ENCODE data around the gene TMA7. TPM values are rescaled to one million over a fixed set of nuclear protein-coding genes. Genes with fewer than 3 reads are reported as not detected.

TMA7 gene
- total and polyA plus RNA-seq, 2 of the 13 experiments (the other 11 are each of a cell fraction or from before 2014, with no cell fraction given), result 100 to 486 TPM

DNA sequence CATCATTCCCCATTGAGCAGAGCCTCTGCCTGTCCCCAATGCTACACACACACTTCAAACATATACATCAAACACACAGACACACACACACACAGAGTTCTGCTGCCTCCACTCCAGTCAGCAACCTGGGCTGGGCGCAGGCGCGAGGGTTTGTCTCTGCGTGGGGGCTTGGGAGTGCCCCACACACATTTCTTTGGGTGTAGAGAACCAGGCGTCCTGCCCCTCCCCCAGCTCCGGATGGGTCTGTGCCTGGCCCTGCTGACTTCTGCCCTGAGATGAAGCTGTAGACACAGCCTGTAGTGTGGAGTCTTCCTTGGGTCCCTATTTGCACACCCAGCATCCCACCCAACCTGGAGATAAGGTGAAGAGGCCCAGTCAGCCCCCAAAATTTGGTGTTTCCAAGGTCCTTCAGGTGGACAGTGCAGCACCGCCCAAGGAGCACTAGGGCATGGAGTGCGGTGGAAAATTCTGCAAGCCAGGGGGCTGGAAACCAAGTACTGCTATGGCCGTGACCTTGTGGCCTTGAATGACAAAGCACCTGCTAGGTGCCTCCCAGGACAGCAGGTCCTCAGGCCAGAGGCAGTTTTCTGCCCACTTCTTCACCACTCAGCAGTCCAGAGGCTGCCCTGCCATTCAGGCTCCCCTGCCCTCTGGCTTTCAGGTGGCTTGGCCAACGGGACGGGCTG is 41.2 kb upstream of the TMA7 start (continued):
- TF ChIP-seq HNF4A (CRISPR knock-in tag; IDR thresholded peaks at IDR 0.05), result no peak
- no peak for TF ChIP-seq ZBTB10 (CRISPR knock-in tag; IDR thresholded peaks at IDR 0.05; ENCODE audit: borderline replicate concordance)

- WGBS (ENCODE audit: low lambda C conversion rate), result 94% methylated on average over 1 of the region's 4 CpGs
- H3K4me2 ChIP-seq (ENCODE audit: low read depth, low read length), result no peak overlapping the region
- in situ Hi-C loops (cut with HindIII; ENCODE audit: extremely low pct_ligation_motif_present, low pct_unique_long_range_greater_than_20kb) (loop anchor here (5.0 kb wide), 1 partner anchor 38 kb away; no protein-coding TSS in a partner anchor), intact Hi-C loops (cut with micrococcal nuclease; ENCODE audit: unreplicated experiment) (loop anchor here (2.0 kb wide), 1 partner anchor 125 kb away; no protein-coding TSS in a partner anchor)
- CTCF ChIA-PET (ENCODE audit: low intra/inter-chr PET ratio, low total read pairs), result interaction anchor here (1.6 to 4.8 kb wide), 2 partner anchors 35 to 40 kb away, joined by 5 to 117 read pairs; partner anchors contain the start of genes CCDC51 and TMA7
- FAIRE-seq (no peak), ATAC-seq (peak; percentile 48), DNase-seq (ENCODE audit: low spot score) (no peak)
- H3K36me3 ChIP-seq (replicated peaks in 1 of 2; ENCODE audit: control insufficient read depth in 1 of 2, insufficient read depth in 2 of 2, low read length in 2 of 2), result peaks cover 10 to 13% of the 10 kb centered on the region in 2 experiments; a peak in 4 of 5 replicates
- peaks cover 4% of the 10 kb centered on the region; the same call in 1 of the 2 replicates for H4K20me1 ChIP-seq (ENCODE audit: insufficient read depth, low read length)
- no peaks in the 10 kb centered on the region for H3K79me2 ChIP-seq (ENCODE audit: insufficient read depth, low read length)
- H3K9ac ChIP-seq (ENCODE audit: insufficient read depth, low read depth, low read length), result no peak overlapping the region
- H2AFZ ChIP-seq (ENCODE audit: low read length), result no peak overlapping the region
- POLR2A ChIA-PET, result interaction anchor here (1.3 to 4.0 kb wide), 7 partner anchors 10 to 41 kb away, joined by 3 to 71 read pairs (median 22); partner anchors contain the start of genes CCDC51, PLXNB1 and TMA7
- peaks cover 17% of the 10 kb centered on the region for H3K4me1 ChIP-seq (ENCODE audit: insufficient read depth, low read length)
- H3K4me3 ChIP-seq (replicated peaks in 1 of 3; ENCODE audit: insufficient read depth in 1 of 3, low read depth in 2 of 3, low read length in 3 of 3), result no peak overlapping the region
- H3K27me3 ChIP-seq (ENCODE audit: control insufficient read depth in 1 of 2, insufficient read depth in 2 of 2, low read length in 2 of 2), result no peaks in the 10 kb centered on the region
- no peak overlapping the region for H3K27ac ChIP-seq (ENCODE audit: extremely low read length, insufficient read depth, low read length)
- BruUV-seq (replicated peaks), result no TSS peak
- no peaks in the 10 kb centered on the region for H3K9me3 ChIP-seq (ENCODE audit: low read length)
- TF ChIP-seq RBM22 (optimal IDR thresholded peaks at IDR 0.05; ENCODE audit: low read length) (peak; percentile 5), ZNF589 (CRISPR knock-in tag; conservative IDR thresholded peaks at IDR 0.05) (no peak), CBX5 (CRISPR knock-in tag; IDR thresholded peaks at IDR 0.05; ENCODE audit: borderline replicate concordance) (0 out of 2 replicates have a peak, but pooled peaks have one; percentile 16), NPAS2 (CRISPR knock-in tag; IDR thresholded peaks at IDR 0.05; ENCODE audit: borderline replicate concordance) (0 out of 2 replicates have a peak, but pooled peaks have one; percentile 19), HDAC1 (CRISPR knock-in tag; IDR thresholded peaks at IDR 0.05) (no peak), PAF1 (CRISPR knock-in tag; IDR thresholded peaks at IDR 0.05) (peak; percentile 61; the same call in 1 of the 2 replicates), SRSF1 (optimal IDR thresholded peaks at IDR 0.05; ENCODE audit: low read depth, low read length) (peak; percentile 29), MAZ (IDR thresholded peaks at IDR 0.05; ENCODE audit: borderline replicate concordance, low read depth, low read length) (no peak), MAZ (CRISPR knock-in tag; IDR thresholded peaks at IDR 0.05; ENCODE audit: low read depth) (no peak), SALL2 (CRISPR knock-in tag; IDR thresholded peaks at IDR 0.05) (no peak), POLR2A (IDR thresholded peaks at IDR 0.05; ENCODE audit: insufficient read depth in 1 of 2, low read depth in 2 of 2, low read length in 2 of 2) (peak in 1 of 2 experiments; percentile 59; a peak in 2 of 4 replicates), ZZZ3 (CRISPR knock-in tag; IDR thresholded peaks at IDR 0.05; ENCODE audit: borderline replicate concordance) (no peak), GTF2F1 (IDR thresholded peaks at IDR 0.05; ENCODE audit: low read length) (no peak)
Observed at GRCh38 chr3:48399387-48400172, 40.5 kb upstream of the TMA7 start.
